MM.1S (cell line): Measurements from ENCODE around the gene PRKCH.

Experiments
- CTCF ChIP-seq: fragments of 300-600 bp; sonication (generic); IDR thresholded peaks from 2 replicates; pipeline ENCODE4 v1.5.1; 2016; ENCODE audit warnings: antibody characterized with exemption, low read length, mixed read lengths
- EZH2 ChIP-seq: fragments of 300-600 bp; sonication (generic); optimal IDR thresholded peaks from 2 replicates; pipeline ENCODE3; 2017; ENCODE audit warnings: low read depth, mild to moderate bottlenecking, antibody characterized with exemption, low read length, mixed read lengths
- EZH2phosphoT487 ChIP-seq: fragments of 300-600 bp; sonication (generic); IDR thresholded peaks from 2 replicates; pipeline ENCODE4 v1.6.1; 2018; ENCODE audit warnings: antibody characterized with exemption, low read length

DNA sequence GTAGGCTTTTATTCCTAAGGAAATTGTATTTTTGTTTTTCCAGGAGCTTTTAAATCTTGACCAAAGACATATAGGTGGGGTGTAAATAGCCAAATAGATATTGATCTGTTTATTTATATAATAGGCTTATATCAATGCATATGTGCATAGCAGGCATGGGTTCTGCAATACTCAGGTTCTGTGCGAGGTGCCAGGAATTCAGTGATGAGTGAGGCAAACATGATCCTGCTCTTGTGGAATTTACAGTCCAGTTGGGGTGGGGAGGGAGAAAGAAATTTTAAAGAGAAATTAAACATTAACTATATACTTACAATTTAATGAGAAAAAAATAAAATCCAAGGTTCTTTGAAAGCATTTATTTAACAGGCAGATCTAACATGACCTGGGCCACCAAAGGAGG, 213.7 kb downstream of the PRKCH start:
- TF ChIP-seq CTCF (no peak), EZH2 (no peak), EZH2phosphoT487 (no peak)
